SK-N-SH treated with all-trans-retinoic acid at 6 μM for 48 hours (cell line): ENCODE data around the gene MRGPRX3.

Source experiments
- ARNTL ChIP-seq: fragments of 450-650 bp; formaldehyde crosslinking; IDR thresholded peaks from 2 replicates; pipeline ENCODE4 v1.5.0; 2020; ENCODE audit warnings: low read depth, mild to moderate bottlenecking, moderate library complexity, borderline replicate concordance
- CSDC2 ChIP-seq: fragments of 250-450 bp; sonication (Bioruptor Pico); IDR thresholded peaks from 2 replicates; pipeline ENCODE4 v1.5.0; 2020; ENCODE audit warnings: mild to moderate bottlenecking, moderate library complexity
- CSRNP3 ChIP-seq: fragments of 250-450 bp; sonication (Bioruptor Pico); IDR thresholded peaks from 2 replicates; pipeline ENCODE4 v1.5.1; 2021; ENCODE audit warnings: mild to moderate bottlenecking, moderate library complexity
- ISL1 ChIP-seq: fragments of 250-450 bp; sonication (Bioruptor Pico); IDR thresholded peaks from 2 replicates; pipeline ENCODE4 v2.1.2; 2022; ENCODE audit warnings: mild to moderate bottlenecking, moderate library complexity
- PATZ1 ChIP-seq: fragments of 250-450 bp; sonication (Bioruptor Pico); IDR thresholded peaks from 2 replicates; pipeline ENCODE4 v1.8.0; 2020; ENCODE audit warnings: mild to moderate bottlenecking, moderate library complexity, borderline replicate concordance
- POU6F1 ChIP-seq: fragments of 250-450 bp; sonication (Bioruptor Pico); IDR thresholded peaks from 2 replicates; pipeline ENCODE4 v1.8.0; 2021; ENCODE audit warnings: low read depth, mild to moderate bottlenecking, moderate library complexity, borderline replicate concordance
- PPARA ChIP-seq: fragments of 250-450 bp; sonication (Bioruptor Pico); IDR thresholded peaks from 2 replicates; pipeline ENCODE4 v1.5.0; 2020; ENCODE audit warnings: mild to moderate bottlenecking, borderline replicate concordance
- RARB ChIP-seq: fragments of 250-450 bp; sonication (Bioruptor Pico); IDR thresholded peaks from 2 replicates; pipeline ENCODE4 v1.8.0; 2021; ENCODE audit warnings: mild to moderate bottlenecking, moderate library complexity
- SNAI2 ChIP-seq: fragments of 250-450 bp; sonication (Bioruptor Pico); IDR thresholded peaks from 2 replicates; pipeline ENCODE4 v1.5.0; 2020; ENCODE audit warnings: mild to moderate bottlenecking, moderate library complexity
- TCF4 ChIP-seq: fragments of 250-450 bp; sonication (Bioruptor Pico); IDR thresholded peaks from 2 replicates; pipeline ENCODE4 v1.8.0; 2021; ENCODE audit warnings: mild to moderate bottlenecking, moderate library complexity, borderline replicate concordance
- TOX ChIP-seq: fragments of 250-450 bp; sonication (Bioruptor Pico); IDR thresholded peaks from 2 replicates; pipeline ENCODE4 v1.8.0; 2021; ENCODE audit warnings: mild to moderate bottlenecking, moderate library complexity, borderline replicate concordance
- ZFP3 ChIP-seq: fragments of 250-450 bp; sonication (Bioruptor Pico); IDR thresholded peaks from 2 replicates; pipeline ENCODE4 v1.5.0; 2020; ENCODE audit warnings: mild to moderate bottlenecking, moderate library complexity
- ZFP30 ChIP-seq: fragments of 450-650 bp; formaldehyde crosslinking; IDR thresholded peaks from 2 replicates; pipeline ENCODE4 v1.5.0; 2022; ENCODE audit warnings: mild to moderate bottlenecking, moderate library complexity
- ZNF565 ChIP-seq: fragments of 450-650 bp; formaldehyde crosslinking; conservative IDR thresholded peaks from 2 replicates; pipeline ENCODE4 v1.5.0; 2020; ENCODE audit warnings: low read depth, mild to moderate bottlenecking, moderate library complexity

GRCh38 chr11:18115360-18116127, 16.8 kb upstream of the MRGPRX3 start:
- TF ChIP-seq ARNTL (CRISPR knock-in tag) (no peak), RARB (CRISPR knock-in tag) (no peak), ZFP30 (CRISPR knock-in tag) (no peak), TCF4 (CRISPR knock-in tag) (no peak), ISL1 (CRISPR knock-in tag) (no peak), CSDC2 (CRISPR knock-in tag) (no peak), PATZ1 (CRISPR knock-in tag) (no peak), SNAI2 (CRISPR knock-in tag) (no peak), ZNF565 (CRISPR knock-in tag) (no peak), CSRNP3 (CRISPR knock-in tag) (no peak), POU6F1 (CRISPR knock-in tag) (no peak), PPARA (CRISPR knock-in tag) (no peak), ZFP3 (CRISPR knock-in tag) (no peak), TOX (CRISPR knock-in tag) (no peak)
